Upper lobe of right lung (tissue), 1 donor: ENCODE data around the gene TMEM232. TPM values are rescaled to one million over a fixed set of nuclear protein-coding genes. Genes with fewer than 3 reads are reported as not detected.
"Not testable (repeated sequence)": the region's sequence is repeated elsewhere in the genome, so short reads cannot be mapped to it uniquely, and the experiment has no call there.

Experiments used
- ATAC-seq: fragments of 200-7000 bp; cut with Tn5 transposase; one replicate; pipeline ENCODE4 v1.9.1; 2020; ENCODE audit warnings: mild to moderate bottlenecking, moderate library complexity
- DNase-seq: peaks from one replicate; pipeline ENCODE4 v3.0.0-alpha.2; 2020
- H3K27ac ChIP-seq: fragments of 200-600 bp; one replicate; pipeline ENCODE4 v1.8.0; 2022
- H3K27me3 ChIP-seq: fragments of 200-600 bp; one replicate; pipeline ENCODE4 v1.8.0; 2022; ENCODE audit warnings: mild to moderate bottlenecking
- H3K36me3 ChIP-seq: fragments of 200-600 bp; one replicate; pipeline ENCODE4 v1.8.0; 2022
- H3K4me1 ChIP-seq: fragments of 200-600 bp; one replicate; pipeline ENCODE4 v1.8.0; 2022
- H3K4me3 ChIP-seq: fragments of 200-600 bp; one replicate; pipeline ENCODE4 v1.8.0; 2022; ENCODE audit warnings: mild to moderate bottlenecking
- H3K9me3 ChIP-seq: fragments of 200-600 bp; one replicate; pipeline ENCODE4 v1.8.0; 2022
- intact Hi-C: fragments of 100-400 bp; cut with DNase I; formaldehyde crosslinking; loops from one replicate; pipeline ENCODE4 v1.11.0; 2022
- total RNA-seq: library from RNA; stranded (reverse); fragmentation: NEBNext Ultra II Directional; extraction: Animal tissue kit (Norgen Biotek cat#: 25700); gene quantifications from one replicate; pipeline ENCODE4 v1.2.1, GENCODE V29; 2021
- TF ChIP-seq, protein P1 (sequence below): fragments of 200-600 bp; IDR thresholded peaks from one replicate; pipeline ENCODE4 v1.8.0; 2022; ENCODE audit warnings: antibody characterized with exemption
- donor health status: DM: no; HTN: yes; CAD: no; lungs with severe emphysema.

The TMEM232 gene
- total RNA-seq, 1 donor from 2014 or later = 3.6 TPM

- ATAC-seq = no peak
- no peaks in the 10 kb centered on the region for H3K9me3 ChIP-seq
- TF ChIP-seq, protein P1, sequence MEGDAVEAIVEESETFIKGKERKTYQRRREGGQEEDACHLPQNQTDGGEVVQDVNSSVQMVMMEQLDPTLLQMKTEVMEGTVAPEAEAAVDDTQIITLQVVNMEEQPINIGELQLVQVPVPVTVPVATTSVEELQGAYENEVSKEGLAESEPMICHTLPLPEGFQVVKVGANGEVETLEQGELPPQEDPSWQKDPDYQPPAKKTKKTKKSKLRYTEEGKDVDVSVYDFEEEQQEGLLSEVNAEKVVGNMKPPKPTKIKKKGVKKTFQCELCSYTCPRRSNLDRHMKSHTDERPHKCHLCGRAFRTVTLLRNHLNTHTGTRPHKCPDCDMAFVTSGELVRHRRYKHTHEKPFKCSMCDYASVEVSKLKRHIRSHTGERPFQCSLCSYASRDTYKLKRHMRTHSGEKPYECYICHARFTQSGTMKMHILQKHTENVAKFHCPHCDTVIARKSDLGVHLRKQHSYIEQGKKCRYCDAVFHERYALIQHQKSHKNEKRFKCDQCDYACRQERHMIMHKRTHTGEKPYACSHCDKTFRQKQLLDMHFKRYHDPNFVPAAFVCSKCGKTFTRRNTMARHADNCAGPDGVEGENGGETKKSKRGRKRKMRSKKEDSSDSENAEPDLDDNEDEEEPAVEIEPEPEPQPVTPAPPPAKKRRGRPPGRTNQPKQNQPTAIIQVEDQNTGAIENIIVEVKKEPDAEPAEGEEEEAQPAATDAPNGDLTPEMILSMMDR = no peak
- no peak overlapping the region for H3K27ac ChIP-seq
- H3K4me1 ChIP-seq = no peaks in the 10 kb centered on the region
- intact Hi-C loops = no loop called here
- H3K4me3 ChIP-seq = no peak overlapping the region
- no peaks in the 10 kb centered on the region for H3K27me3 ChIP-seq
- H3K36me3 ChIP-seq = no peaks in the 10 kb centered on the region
- DNase-seq = no peak
These were observed 44.5 kb downstream of the TMEM232 start for GRCh38 chr5:110681953-110682352.

DNA sequence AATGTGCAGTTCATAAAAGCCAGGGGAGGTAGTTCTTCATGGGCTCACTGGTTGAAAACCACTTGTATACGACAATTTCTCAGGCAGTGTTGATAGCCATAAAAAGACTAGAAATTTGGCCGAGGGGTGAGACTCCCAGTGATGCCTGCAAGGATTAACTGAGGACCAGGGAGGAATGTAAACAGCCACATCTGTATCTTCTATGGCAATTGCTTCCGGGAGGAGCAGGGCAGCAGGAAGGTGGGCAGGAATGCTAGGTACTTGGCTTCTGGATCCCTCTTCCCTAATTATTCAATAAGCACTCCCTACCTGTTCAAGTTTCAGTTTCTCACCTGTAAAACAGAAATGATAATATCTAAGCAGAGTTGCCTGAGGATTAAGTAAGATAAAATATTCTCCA lies 45.4 kb downstream of the TMEM232 start:
- no peaks in the 10 kb centered on the region for H3K27me3 ChIP-seq
- no peak overlapping the region for H3K27ac ChIP-seq
- H3K9me3 ChIP-seq = no peaks in the 10 kb centered on the region
- H3K36me3 ChIP-seq = no peaks in the 10 kb centered on the region
- intact Hi-C loops = no loop called here
- TF ChIP-seq, protein P1 = no peak
- DNase-seq (no peak), ATAC-seq (no peak)
- H3K4me1 ChIP-seq = no peaks in the 10 kb centered on the region
- no peak overlapping the region for H3K4me3 ChIP-seq

DNA sequence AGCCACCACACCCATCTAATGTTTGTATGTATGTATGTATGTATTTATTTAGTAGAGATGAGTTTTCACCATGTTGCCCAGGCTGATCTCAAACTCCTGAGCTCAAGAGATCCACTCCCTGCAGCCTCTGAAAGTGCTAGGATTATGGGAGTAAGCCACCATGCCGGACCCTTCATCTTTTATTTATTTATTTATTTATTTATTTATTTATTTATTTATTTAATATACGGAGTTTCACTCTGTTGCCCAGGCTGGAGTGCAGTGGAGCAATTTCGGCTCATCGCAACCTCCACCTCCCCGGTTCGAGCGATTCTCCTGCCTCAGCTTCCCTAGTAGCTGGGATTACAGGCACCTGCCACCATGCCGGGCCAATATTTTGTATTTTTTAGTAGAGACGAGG lies 49.9 kb downstream of the TMEM232 start:
- H3K36me3 ChIP-seq, H3K4me1 ChIP-seq, H3K9me3 ChIP-seq, H3K27me3 ChIP-seq, H3K27ac ChIP-seq, DNase-seq, H3K4me3 ChIP-seq, ATAC-seq, intact Hi-C loops: not testable (repeated sequence)

DNA sequence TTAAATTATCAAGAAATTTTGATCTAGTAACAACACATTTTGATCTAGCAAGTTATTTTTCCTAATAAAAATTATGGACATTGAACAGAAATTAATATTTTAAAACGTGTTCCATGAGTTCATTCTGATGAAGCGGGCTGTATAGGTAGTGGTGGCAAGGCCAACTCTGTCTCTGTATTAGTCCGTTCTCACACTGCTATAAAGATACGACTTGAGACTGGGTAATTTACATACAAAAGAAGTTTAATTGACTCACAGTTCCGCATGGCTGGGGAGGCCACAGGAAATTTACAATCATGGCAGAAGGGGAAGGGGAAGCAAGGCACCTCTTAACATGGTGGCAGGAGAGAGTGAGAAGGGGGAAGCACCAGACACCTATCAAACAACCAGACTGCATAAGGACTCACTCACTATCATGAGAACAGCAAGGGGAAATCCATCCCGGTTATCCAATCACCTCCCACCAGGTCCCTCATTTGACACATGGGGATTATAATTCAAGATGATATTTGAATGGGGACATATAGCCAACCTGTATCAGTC lies 61.2 kb downstream of the TMEM232 start:
- no peaks in the 10 kb centered on the region for H3K9me3 ChIP-seq
- H3K36me3 ChIP-seq = no peaks in the 10 kb centered on the region
- intact Hi-C loops = no loop called here
- no peaks in the 10 kb centered on the region for H3K27me3 ChIP-seq
- TF ChIP-seq, protein P1 = no peak
- H3K4me3 ChIP-seq = no peak overlapping the region
- no peak for DNase-seq
- no peaks in the 10 kb centered on the region for H3K4me1 ChIP-seq
- H3K27ac ChIP-seq = no peak overlapping the region
- ATAC-seq = no peak

DNA sequence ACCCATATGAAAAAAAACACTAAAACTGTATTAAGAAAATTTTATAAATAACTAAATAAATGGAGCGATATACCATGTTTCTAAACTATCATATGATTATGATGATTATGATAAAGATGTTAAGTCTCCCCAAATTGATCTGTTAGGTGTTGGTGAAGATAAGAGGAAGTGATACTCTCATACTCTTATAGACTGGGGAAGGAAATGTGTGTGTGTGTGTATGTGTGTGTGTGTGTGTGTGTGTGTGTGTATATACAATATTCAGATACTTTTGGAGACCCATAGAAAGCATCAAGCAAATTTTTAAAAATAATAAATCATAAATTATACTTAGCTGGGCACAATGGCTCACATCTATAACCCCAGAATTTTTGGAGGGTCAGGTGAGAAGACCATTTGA lies 62.9 kb downstream of the TMEM232 start:
- no peak for ATAC-seq
- intact Hi-C loops = no loop called here
- Histone ChIP-seq H3K4me3 (no peak overlapping the region), H3K27ac (no peak overlapping the region), H3K36me3 (no peaks in the 10 kb centered on the region), H3K4me1 (no peaks in the 10 kb centered on the region), H3K27me3 (no peaks in the 10 kb centered on the region), H3K9me3 (no peaks in the 10 kb centered on the region)
- TF ChIP-seq, protein P1 = no peak
- no peak for DNase-seq

- TF ChIP-seq, protein P1 = no peak
- ATAC-seq (no peak), DNase-seq (no peak)
- intact Hi-C loops = no loop called here
- no peaks in the 10 kb centered on the region for H3K4me1 ChIP-seq
- H3K4me3 ChIP-seq = no peak overlapping the region
- no peaks in the 10 kb centered on the region for H3K9me3 ChIP-seq
- no peaks in the 10 kb centered on the region for H3K36me3 ChIP-seq
- no peak overlapping the region for H3K27ac ChIP-seq
- H3K27me3 ChIP-seq = no peaks in the 10 kb centered on the region
These were observed 68.5 kb downstream of the TMEM232 start for GRCh38 chr5:110658006-110658405.
